Esophagus muscularis mucosa (tissue), 4 donors: ENCODE results near the gene SOX1. TPM values are rescaled to one million over a fixed set of nuclear protein-coding genes. Genes with fewer than 3 reads are reported as not detected.

ENCODE experiments used
- DNase-seq: peaks from one replicate; pipeline ENCODE4 v3.0.0-alpha.2; 2017; ENCODE audit errors: extremely low spot score
- H3K27ac ChIP-seq, 4 donors: fragments of 200-600 bp; sonication (generic); replicated peaks in 1 of 4; 1 replicate in 3 of 4; 2 replicates in 1 of 4; pipeline ENCODE4 v1.5.1; 2016 to 2019; ENCODE audit warnings: mild to moderate bottlenecking in 1 of 4
- H3K27me3 ChIP-seq, 4 donors: fragments of 200-600 bp; sonication (generic); one replicate each; pipeline versions ENCODE4 v1.5.1 to v1.6.0; 2016 to 2019
- H3K36me3 ChIP-seq, 4 donors: fragments of 200-600 bp; sonication (generic); one replicate each; pipeline ENCODE4 v1.5.1; 2016 to 2019
- H3K4me1 ChIP-seq, 4 donors: fragments of 200-600 bp; sonication (generic); one replicate each; pipeline ENCODE4 v1.5.1; 2016 to 2019
- H3K4me3 ChIP-seq, 4 donors: fragments of 200-600 bp; sonication (generic); 1 replicate in 2 of 4; 2 replicates in 2 of 4; pipeline ENCODE4 v1.5.1; 2016 to 2019; ENCODE audit warnings: mild to moderate bottlenecking in 4 of 4, moderate library complexity in 1 of 4
- H3K9me3 ChIP-seq, 4 donors: fragments of 200-600 bp; sonication (generic); 1 replicate in 3 of 4; 2 replicates in 1 of 4; pipeline ENCODE4 v1.5.1; 2016 to 2019
- CTCF ChIP-seq, 3 experiments: fragments of 200-600 bp in 2 of 3; fragments of 450-650 bp in 1 of 3; sonication (generic) in 2 of 3; IDR thresholded peaks; one replicate each; pipeline ENCODE4 v1.5.1; 2017 to 2019; ENCODE audit warnings: antibody characterized with exemption in 3 of 3, mild to moderate bottlenecking in 2 of 3, moderate library complexity in 1 of 3
- EP300 ChIP-seq: sonication (generic); formaldehyde crosslinking; IDR thresholded peaks from one replicate; pipeline ENCODE4 v1.6.1; 2017; ENCODE audit warnings: antibody characterized with exemption
- POLR2A ChIP-seq: fragments of 450-650 bp; IDR thresholded peaks from one replicate; pipeline ENCODE4 v1.6.1; 2017; ENCODE audit warnings: antibody characterized with exemption, moderate library complexity, mild to moderate bottlenecking, low read depth
- POLR2AphosphoS5 ChIP-seq, 2 donors: sonication (generic); formaldehyde crosslinking; IDR thresholded peaks; one replicate each; pipeline ENCODE4 v1.6.1; 2017; ENCODE audit warnings: antibody characterized with exemption in 2 of 2
- WGBS: methylation state at CpG from one replicate; pipeline ENCODE4 v1.1.5; 2018; 5-methylcytosine and 5-hydroxymethylcytosine counted together
- intact Hi-C: fragments of 100-400 bp; cut with DNase I; formaldehyde crosslinking; loops from one replicate; pipeline ENCODE4 v1.15.1; 2023
- total RNA-seq, 4 donors: library from RNA; depleted of rRNA; stranded (reverse); fragments of >200 nt; gene quantifications; one replicate each; pipeline versions ENCODE4 v1.1.0 to v1.2.1, GENCODE V29; 2016

SOX1 gene
- total RNA-seq, 4 donors from 2014 or later: under 0.01 to 0.17 TPM; not detected in 2

- intact Hi-C loops: no loop called here
- 11% methylated on average over 11 of the region's 16 CpGs for WGBS
- Histone ChIP-seq H3K27me3 (peaks cover 0 to 74% (median 25%) of the 10 kb centered on the region in 4 donors), H3K4me3 (no peak overlapping the region), H3K4me1 (peaks cover 7 to 9% (median 8%) of the 10 kb centered on the region in 4 donors), H3K27ac (no peak overlapping the region), H3K9me3 (peaks cover 0 to 7% (median 0%) of the 10 kb centered on the region in 4 donors), H3K36me3 (no peaks in the 10 kb centered on the region)
- no peak for DNase-seq
- TF ChIP-seq CTCF (IDR thresholded peaks at IDR 0.05) (no peak), EP300 (no peak), POLR2AphosphoS5 (IDR thresholded peaks at IDR 0.05) (no peak), POLR2A (no peak)
Measured at GRCh38 chr13:112078216-112078615, 11.3 kb downstream of the SOX1 start.

- peaks cover 0 to 66% (median 17%) of the 10 kb centered on the region in 4 donors for H3K27me3 ChIP-seq
- no peak for DNase-seq
- intact Hi-C loops: no loop called here
- TF ChIP-seq EP300: no peak
- TF ChIP-seq CTCF (IDR thresholded peaks at IDR 0.05): no peak
- no peak for TF ChIP-seq POLR2AphosphoS5 (IDR thresholded peaks at IDR 0.05)
- no peak for TF ChIP-seq POLR2A
- WGBS: 52% methylated on average over 3 of the region's 4 CpGs
- H3K4me1 ChIP-seq: peaks cover 0 to 1% (median under 1%) of the 10 kb centered on the region in 4 donors
- H3K4me3 ChIP-seq: no peak overlapping the region
- no peak overlapping the region for H3K27ac ChIP-seq
- no peaks in the 10 kb centered on the region for H3K36me3 ChIP-seq
- peaks cover 0 to 15% (median 7%) of the 10 kb centered on the region in 4 donors for H3K9me3 ChIP-seq
Measured at GRCh38 chr13:112078879-112079531, 12.1 kb downstream of the SOX1 start.

- DNase-seq: no peak
- Histone ChIP-seq H3K4me3 (no peak overlapping the region), H3K27ac (no peak overlapping the region), H3K9me3 (peaks cover 0 to 22% (median 14%) of the 10 kb centered on the region in 4 donors), H3K27me3 (peaks cover 0 to 59% (median 13%) of the 10 kb centered on the region in 4 donors), H3K36me3 (no peaks in the 10 kb centered on the region), H3K4me1 (no peaks in the 10 kb centered on the region)
- TF ChIP-seq POLR2AphosphoS5 (IDR thresholded peaks at IDR 0.05): no peak
- TF ChIP-seq CTCF (IDR thresholded peaks at IDR 0.05): no peak
- no peak for TF ChIP-seq EP300
- no peak for TF ChIP-seq POLR2A
- 67% methylated on average over 4 of the region's 6 CpGs for WGBS
- intact Hi-C loops: no loop called here
Measured at GRCh38 chr13:112079696-112080095, 12.7 kb downstream of the SOX1 start.

GRCh38 chr13:112083971-112084370 is 17.0 kb downstream of the SOX1 start:
- 93% methylated on average over 1 of the region's 1 CpG for WGBS
- no peaks in the 10 kb centered on the region for H3K36me3 ChIP-seq
- intact Hi-C loops: no loop called here
- peaks cover 0 to 33% (median 24%) of the 10 kb centered on the region in 4 donors for H3K9me3 ChIP-seq
- no peak for DNase-seq
- no peak overlapping the region for H3K27ac ChIP-seq
- TF ChIP-seq CTCF (IDR thresholded peaks at IDR 0.05) (no peak), POLR2AphosphoS5 (IDR thresholded peaks at IDR 0.05) (no peak), POLR2A (no peak), EP300 (no peak)
- peaks cover 0 to 52% (median 0%) of the 10 kb centered on the region in 4 donors for H3K27me3 ChIP-seq
- no peak overlapping the region for H3K4me3 ChIP-seq
- no peaks in the 10 kb centered on the region for H3K4me1 ChIP-seq
